D721Med (cell line): Measurements from ENCODE around the gene FKBP11.

Source experiments
- DNase-seq: peaks from one replicate; pipeline ENCODE4 v3.0.0; 2011; ENCODE audit warnings: low spot score; ENCODE audit not compliant: insufficient read length
- FAIRE-seq: peaks from 2 replicates; lab custom pipeline; 2011; peaks lifted over from hg19 to GRCh38; lab: Jason Lieb, UNC
- TF ChIP-seq, protein P1 (sequence below): IDR thresholded peaks from 2 replicates; pipeline ENCODE4 v1.5.1; 2012; ENCODE audit warnings: mild to moderate bottlenecking, control low read depth; ENCODE audit not compliant: insufficient read depth; ENCODE audit errors: missing control alignments

The FKBP11 gene

DNA sequence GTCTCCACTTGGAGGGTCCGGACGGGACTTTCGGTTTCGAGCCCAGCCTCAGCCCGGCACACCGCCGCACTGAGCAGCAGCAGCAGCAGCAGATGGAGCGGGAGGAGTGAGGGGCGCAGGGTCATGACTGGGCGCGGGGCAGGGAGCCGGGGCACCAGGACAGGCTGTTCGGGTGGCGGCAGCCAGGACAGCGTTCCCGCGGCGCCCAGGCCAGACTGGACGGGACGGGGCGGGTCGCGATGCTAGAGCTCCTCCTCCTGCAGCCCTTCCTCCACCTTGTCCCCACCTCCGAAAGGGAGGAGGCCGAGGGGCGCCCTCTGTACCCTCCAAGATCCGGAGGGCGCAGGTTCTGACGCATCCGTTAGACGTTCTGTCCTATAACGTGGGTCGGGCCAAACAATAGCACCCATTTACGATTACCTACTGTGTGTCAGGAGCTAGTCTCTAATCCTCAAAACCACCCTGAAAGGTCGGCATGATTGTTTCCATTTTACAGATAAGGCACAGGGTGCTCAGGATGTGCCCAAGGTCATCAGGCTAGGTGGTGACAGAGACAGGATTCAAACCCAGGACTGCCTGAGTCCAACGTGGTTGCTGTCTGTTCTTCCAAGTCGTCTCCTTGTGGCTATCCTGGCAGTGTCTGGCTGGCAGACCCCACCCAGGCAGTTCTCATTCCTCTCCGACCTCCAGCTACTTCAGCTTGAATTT lies at the start of gene FKBP11:
Gene FKBP11, minus strand, starts transcription at position 189 of the 708 bp plus-strand sequence. Its CDS starts 64 bp downstream, at position 125.
- TF ChIP-seq, protein P1, sequence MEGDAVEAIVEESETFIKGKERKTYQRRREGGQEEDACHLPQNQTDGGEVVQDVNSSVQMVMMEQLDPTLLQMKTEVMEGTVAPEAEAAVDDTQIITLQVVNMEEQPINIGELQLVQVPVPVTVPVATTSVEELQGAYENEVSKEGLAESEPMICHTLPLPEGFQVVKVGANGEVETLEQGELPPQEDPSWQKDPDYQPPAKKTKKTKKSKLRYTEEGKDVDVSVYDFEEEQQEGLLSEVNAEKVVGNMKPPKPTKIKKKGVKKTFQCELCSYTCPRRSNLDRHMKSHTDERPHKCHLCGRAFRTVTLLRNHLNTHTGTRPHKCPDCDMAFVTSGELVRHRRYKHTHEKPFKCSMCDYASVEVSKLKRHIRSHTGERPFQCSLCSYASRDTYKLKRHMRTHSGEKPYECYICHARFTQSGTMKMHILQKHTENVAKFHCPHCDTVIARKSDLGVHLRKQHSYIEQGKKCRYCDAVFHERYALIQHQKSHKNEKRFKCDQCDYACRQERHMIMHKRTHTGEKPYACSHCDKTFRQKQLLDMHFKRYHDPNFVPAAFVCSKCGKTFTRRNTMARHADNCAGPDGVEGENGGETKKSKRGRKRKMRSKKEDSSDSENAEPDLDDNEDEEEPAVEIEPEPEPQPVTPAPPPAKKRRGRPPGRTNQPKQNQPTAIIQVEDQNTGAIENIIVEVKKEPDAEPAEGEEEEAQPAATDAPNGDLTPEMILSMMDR, result no peak
- DNase-seq, result peak; percentile 47
- FAIRE-seq, result no peak

DNA sequence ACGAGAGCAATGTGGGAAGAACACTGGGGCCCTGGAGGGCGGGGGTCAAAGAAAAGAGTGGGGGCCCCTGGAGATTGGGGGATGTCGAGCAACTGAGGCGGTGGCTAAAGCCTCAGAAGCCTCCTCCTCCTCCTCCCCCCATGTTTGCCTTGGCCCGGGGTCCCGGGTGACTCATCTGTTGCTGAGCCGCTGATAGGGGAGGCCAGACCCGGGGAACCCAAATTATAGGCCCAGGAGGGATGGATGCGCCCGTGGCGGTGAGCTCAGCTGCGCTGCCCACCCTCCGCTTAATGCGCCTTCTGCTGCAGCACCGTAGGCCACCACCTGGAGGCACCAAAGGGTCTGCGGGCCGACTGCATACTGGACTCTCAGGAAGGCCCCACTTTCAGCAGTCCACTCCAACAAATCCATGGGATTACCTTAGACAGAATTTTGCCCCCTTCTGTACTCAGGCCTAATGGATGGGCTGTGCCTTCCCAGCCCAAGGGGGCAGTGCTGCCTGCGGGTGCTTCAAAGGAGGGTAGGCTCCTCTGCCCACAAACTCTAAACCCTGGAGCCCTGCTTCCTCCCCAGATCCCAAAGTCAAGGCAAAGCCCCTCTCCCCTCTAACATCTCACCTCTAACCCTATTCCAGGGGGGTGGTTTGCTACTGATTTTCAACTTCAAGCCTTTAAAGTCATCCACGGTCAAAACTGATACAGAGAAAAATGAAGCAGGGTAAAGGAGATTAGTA lies 48.8 kb upstream of the FKBP11 start:
- DNase-seq (peak; percentile 18), FAIRE-seq (no peak)
- TF ChIP-seq, protein P1, result peak; percentile 36

DNA sequence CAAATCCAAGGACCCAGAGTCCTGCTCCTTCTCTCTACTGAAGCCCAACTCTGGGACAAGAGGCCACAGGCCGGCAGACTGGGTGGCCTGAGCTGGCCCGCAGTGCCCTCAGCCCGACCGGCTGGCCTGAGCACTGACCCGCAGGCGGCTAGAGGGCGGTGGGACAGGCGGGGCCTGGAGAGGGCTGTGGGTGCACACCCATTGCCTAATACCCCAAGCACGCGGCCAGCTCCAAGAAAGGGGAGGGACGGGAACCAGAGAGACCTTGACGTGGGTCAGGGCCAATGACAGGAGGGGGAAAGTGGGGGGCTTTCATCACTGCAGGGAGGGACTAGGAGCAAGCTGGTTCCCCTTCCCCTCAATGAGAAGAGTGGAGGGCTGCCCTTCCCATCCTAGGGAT lies 48.2 kb upstream of the FKBP11 start:
- TF ChIP-seq, protein P1, result no peak
- DNase-seq, result peak; percentile 19
- no peak for FAIRE-seq

GRCh38 chr12:48972952-48973483 lies 47.7 kb upstream of the FKBP11 start:
- no peak for DNase-seq
- FAIRE-seq, result no peak
- TF ChIP-seq, protein P1, result no peak

DNA sequence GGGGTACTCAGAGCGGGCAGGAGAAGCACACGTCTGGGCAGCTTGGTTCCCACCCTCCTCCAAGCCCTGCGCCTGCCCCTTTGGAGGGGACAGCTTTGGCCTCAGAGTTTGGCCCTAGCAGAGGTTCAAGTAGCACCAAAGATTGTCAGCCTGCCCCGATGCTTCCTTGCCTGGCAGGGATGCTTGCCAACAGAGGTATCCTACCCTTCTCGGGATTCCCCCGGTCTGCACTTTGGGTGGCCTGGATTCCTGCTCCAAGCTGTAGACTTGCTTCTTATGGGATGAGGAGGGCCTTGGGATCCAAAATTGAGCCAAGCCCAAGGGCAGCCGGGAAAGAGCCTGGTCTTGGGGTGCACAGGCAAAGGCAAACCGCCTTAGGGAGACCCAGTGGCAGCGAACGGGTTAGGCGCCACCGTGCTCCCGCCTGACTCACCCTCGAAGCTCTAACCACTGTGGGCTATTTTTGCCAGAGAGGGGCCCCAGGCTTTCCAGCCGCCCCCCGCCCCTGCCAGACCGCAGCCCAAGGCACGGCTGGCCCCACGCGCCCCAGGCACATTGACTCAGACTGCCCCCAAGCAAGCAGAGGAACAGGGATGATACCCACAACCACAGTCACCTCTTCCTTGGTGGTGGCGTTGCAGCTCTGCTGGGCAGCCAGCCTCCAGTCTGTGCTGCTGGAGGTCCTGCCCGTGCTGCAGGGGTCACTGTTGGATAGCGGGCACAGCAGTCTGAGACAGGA lies 47.1 kb upstream of the FKBP11 start:
- FAIRE-seq (no peak), DNase-seq (no peak)
- TF ChIP-seq, protein P1, result no peak

- TF ChIP-seq, protein P1, result no peak
- DNase-seq (no peak), FAIRE-seq (no peak)
These were observed 45.5 kb upstream of the FKBP11 start for GRCh38 chr12:48970702-48971334.
